COLO668 (cell line): Measurements from ENCODE around the gene KRT6B.

Experiments used
- DNase-seq: peaks from one replicate; lab custom pipeline; 2025; ENCODE audit not compliant: unreplicated experiment; lab: John Stamatoyannopoulos, UW

Gene KRT6B

GRCh38 chr12:52436828-52437474 lies 15.0 kb downstream of the KRT6B start:
- no peak for DNase-seq

GRCh38 chr12:52436000-52436827 lies 15.7 kb downstream of the KRT6B start:
- no peak for DNase-seq

GRCh38 chr12:52435659-52435999 lies 16.3 kb downstream of the KRT6B start:
- no peak for DNase-seq

- DNase-seq: no peak
Observed at GRCh38 chr12:52434760-52435530, 17.0 kb downstream of the KRT6B start.

- DNase-seq: peak; percentile 6
Observed at GRCh38 chr12:52434081-52434733, 17.7 kb downstream of the KRT6B start, which contains the start of gene KRT75. TSS of gene KRT75 (minus strand) at chr12:52434371. CDS start at chr12:52434304, 67 bp downstream.

- DNase-seq: no peak
Observed at GRCh38 chr12:52433501-52434080, 18.4 kb downstream of the KRT6B start.

- DNase-seq: no peak
Observed at GRCh38 chr12:52432559-52433207, 19.3 kb downstream of the KRT6B start.

- no peak for DNase-seq
Observed at GRCh38 chr12:52428121-52428520, 23.8 kb downstream of the KRT6B start.

GRCh38 chr12:52427083-52427482 lies 24.9 kb downstream of the KRT6B start:
- no peak for DNase-seq

- no peak for DNase-seq
Observed at GRCh38 chr12:52426034-52426433, 25.9 kb downstream of the KRT6B start.

- no peak for DNase-seq
Observed at GRCh38 chr12:52425466-52425865, 26.5 kb downstream of the KRT6B start.

GRCh38 chr12:52423661-52424500 lies 28.1 kb downstream of the KRT6B start:
- DNase-seq: peak; percentile 8

- no peak for DNase-seq
Observed at GRCh38 chr12:52423035-52423434, 28.9 kb downstream of the KRT6B start.

GRCh38 chr12:52419656-52420055 lies 32.3 kb downstream of the KRT6B start:
- no peak for DNase-seq

GRCh38 chr12:52418576-52419110 lies 33.3 kb downstream of the KRT6B start:
- no peak for DNase-seq

GRCh38 chr12:52417740-52418139 lies 34.2 kb downstream of the KRT6B start:
- DNase-seq: no peak

GRCh38 chr12:52416795-52417194 lies 35.2 kb downstream of the KRT6B start:
- no peak for DNase-seq

- no peak for DNase-seq
Observed at GRCh38 chr12:52415870-52416750, 35.8 kb downstream of the KRT6B start.
